Fibroblast of peridontal ligament (primary cell): ENCODE measurements around the gene ERBB2.
"Not testable (repeated sequence)": the region's sequence is repeated elsewhere in the genome, so short reads cannot be mapped to it uniquely, and the experiment has no call there.

Source experiments
- DNase-seq: peaks from one replicate; pipeline ENCODE4 v3.0.0-alpha.2; 2010; ENCODE audit errors: extremely low read depth

ERBB2 gene

GRCh38 chr17:39678340-39679116, 21.3 kb upstream of the ERBB2 start:
- no peak for DNase-seq

GRCh38 chr17:39679521-39680192, 20.2 kb upstream of the ERBB2 start:
- DNase-seq = no peak

GRCh38 chr17:39683295-39683939, 16.4 kb upstream of the ERBB2 start:
- DNase-seq = no peak

- no peak for DNase-seq
Observed at GRCh38 chr17:39684369-39685192, 15.3 kb upstream of the ERBB2 start.

GRCh38 chr17:39687101-39687545, 12.7 kb upstream of the ERBB2 start:
- DNase-seq = no peak

- peak; percentile 84 for DNase-seq
Observed at GRCh38 chr17:39687546-39688474, 12.1 kb upstream of the ERBB2 start, which contains the start of gene PGAP3. Gene PGAP3 (minus strand): TSS chr17:39688057. CDS start chr17:39688014, 43 bp downstream.

- DNase-seq = peak; percentile 12
Observed at GRCh38 chr17:39688475-39688835, 11.4 kb upstream of the ERBB2 start.

- DNase-seq = no peak
Observed at GRCh38 chr17:39688945-39689344, 10.9 kb upstream of the ERBB2 start.

GRCh38 chr17:39694593-39694992, 5.3 kb upstream of the ERBB2 start:
- DNase-seq = no peak

GRCh38 chr17:39695089-39695474, 4.8 kb upstream of the ERBB2 start:
- no peak for DNase-seq

- no peak for DNase-seq
Observed at GRCh38 chr17:39696731-39697130, 3.1 kb upstream of the ERBB2 start.

- DNase-seq = no peak
Observed at GRCh38 chr17:39697961-39698360, 1.9 kb upstream of the ERBB2 start.

- not testable (repeated sequence) for DNase-seq
Observed at GRCh38 chr17:39699157-39699817, 577 bp upstream of the ERBB2 start.

GRCh38 chr17:39700148-39700987, 504 bp downstream of the ERBB2 start:
- peak; percentile 25 for DNase-seq

GRCh38 chr17:39701012-39701783, 1.3 kb downstream of the ERBB2 start:
- DNase-seq = no peak

GRCh38 chr17:39701784-39702422, 2.0 kb downstream of the ERBB2 start:
- DNase-seq = no peak

GRCh38 chr17:39702901-39703893, 3.3 kb downstream of the ERBB2 start:
- DNase-seq = no peak
